ENCODE data around the gene UQCRC1. TPM values are rescaled to one million over a fixed set of nuclear protein-coding genes. Genes with fewer than 3 reads are reported as not detected.

Gene UQCRC1
- total RNA-seq, 1 experiment from 2014 or later = 575 TPM

- ATAC-seq (no peak), DNase-seq (no peak)
- intact Hi-C loops (cut with micrococcal nuclease) = no loop called here
- H3K36me3 ChIP-seq (ENCODE audit: low read depth, low read length) = no peaks in the 10 kb centered on the region
- H3K27me3 ChIP-seq (ENCODE audit: low read length) = no peaks in the 10 kb centered on the region
- H3K79me2 ChIP-seq (ENCODE audit: low read length) = no peaks in the 10 kb centered on the region
- H3K9me2 ChIP-seq (replicated peaks; ENCODE audit: low read length) = no peaks in the 10 kb centered on the region
- H3K27ac ChIP-seq (ENCODE audit: low read length) = no peak overlapping the region
- no peaks in the 10 kb centered on the region for H3F3A ChIP-seq (ENCODE audit: low read length, unreplicated experiment)
- peaks cover 32% of the 10 kb centered on the region for H3K4me1 ChIP-seq (ENCODE audit: insufficient read depth, low read length)
- no TSS peak for BruUV-seq (replicated peaks)
- ChIA-PET CTCF (no interaction called here), POLR2A (ENCODE audit: unreplicated experiment) (no interaction called here)
- TF ChIP-seq EZH2 (IDR thresholded peaks at IDR 0.05; ENCODE audit: low read length, unreplicated experiment) = no peak
- TF ChIP-seq EZH2phosphoT487 (IDR thresholded peaks at IDR 0.05; ENCODE audit: borderline replicate concordance, low read length) = no peak
- no peak for TF ChIP-seq CTCF (conservative IDR thresholded peaks at IDR 0.05; ENCODE audit: low read depth, low read length)
- no peaks in the 10 kb centered on the region for H4K20me1 ChIP-seq (ENCODE audit: low read length)
- no peaks in the 10 kb centered on the region for H3K9me3 ChIP-seq (ENCODE audit: low read length)
- no peak overlapping the region for H3K4me2 ChIP-seq (ENCODE audit: low read length)
- no peak overlapping the region for H3K4me3 ChIP-seq (ENCODE audit: low read length)
- H2AFZ ChIP-seq (ENCODE audit: low read length) = no peak overlapping the region
- no peak overlapping the region for H3K9ac ChIP-seq (ENCODE audit: low read length)
Observed at GRCh38 chr3:48568476-48568875, 41.0 kb downstream of the UQCRC1 start.

- intact Hi-C loops (cut with micrococcal nuclease) = no loop called here
- H3F3A ChIP-seq (ENCODE audit: low read length, unreplicated experiment) = no peaks in the 10 kb centered on the region
- POLR2A ChIA-PET (ENCODE audit: unreplicated experiment) = no interaction called here
- BruUV-seq (replicated peaks) = no TSS peak
- H3K9me2 ChIP-seq (replicated peaks; ENCODE audit: low read length) = no peaks in the 10 kb centered on the region
- H3K9me3 ChIP-seq (ENCODE audit: low read length) = no peaks in the 10 kb centered on the region
- no peak for ATAC-seq
- H3K4me1 ChIP-seq (ENCODE audit: insufficient read depth, low read length) = peaks cover 38% of the 10 kb centered on the region
- no peaks in the 10 kb centered on the region for H3K36me3 ChIP-seq (ENCODE audit: low read depth, low read length)
- no peaks in the 10 kb centered on the region for H3K27me3 ChIP-seq (ENCODE audit: low read length)
- H4K20me1 ChIP-seq (ENCODE audit: low read length) = no peaks in the 10 kb centered on the region
- no peak overlapping the region for H3K27ac ChIP-seq (ENCODE audit: low read length)
- no peaks in the 10 kb centered on the region for H3K79me2 ChIP-seq (ENCODE audit: low read length)
- no peak overlapping the region for H2AFZ ChIP-seq (ENCODE audit: low read length)
- TF ChIP-seq EZH2 (IDR thresholded peaks at IDR 0.05; ENCODE audit: low read length, unreplicated experiment) (no peak), EZH2phosphoT487 (IDR thresholded peaks at IDR 0.05; ENCODE audit: borderline replicate concordance, low read length) (no peak), CTCF (conservative IDR thresholded peaks at IDR 0.05; ENCODE audit: low read depth, low read length) (no peak)
- no peak overlapping the region for H3K4me2 ChIP-seq (ENCODE audit: low read length)
- no peak for DNase-seq
- no peak overlapping the region for H3K9ac ChIP-seq (ENCODE audit: low read length)
- no peak overlapping the region for H3K4me3 ChIP-seq (ENCODE audit: low read length)
- CTCF ChIA-PET = no interaction called here
Observed at GRCh38 chr3:48567500-48567899, 41.9 kb downstream of the UQCRC1 start.

GRCh38 chr3:48567090-48567489 lies 42.4 kb downstream of the UQCRC1 start:
- no peaks in the 10 kb centered on the region for H3K9me3 ChIP-seq (ENCODE audit: low read length)
- no peak overlapping the region for H3K9ac ChIP-seq (ENCODE audit: low read length)
- no peaks in the 10 kb centered on the region for H3K9me2 ChIP-seq (replicated peaks; ENCODE audit: low read length)
- DNase-seq = no peak
- no peaks in the 10 kb centered on the region for H4K20me1 ChIP-seq (ENCODE audit: low read length)
- H3F3A ChIP-seq (ENCODE audit: low read length, unreplicated experiment) = no peaks in the 10 kb centered on the region
- ChIA-PET POLR2A (ENCODE audit: unreplicated experiment) (no interaction called here), CTCF (no interaction called here)
- ATAC-seq = no peak
- no peak for TF ChIP-seq EZH2phosphoT487 (IDR thresholded peaks at IDR 0.05; ENCODE audit: borderline replicate concordance, low read length)
- H3K4me2 ChIP-seq (ENCODE audit: low read length) = no peak overlapping the region
- H3K79me2 ChIP-seq (ENCODE audit: low read length) = no peaks in the 10 kb centered on the region
- no TSS peak for BruUV-seq (replicated peaks)
- H3K27ac ChIP-seq (ENCODE audit: low read length) = no peak overlapping the region
- H3K27me3 ChIP-seq (ENCODE audit: low read length) = no peaks in the 10 kb centered on the region
- no peak overlapping the region for H3K4me3 ChIP-seq (ENCODE audit: low read length)
- no peak overlapping the region for H2AFZ ChIP-seq (ENCODE audit: low read length)
- intact Hi-C loops (cut with micrococcal nuclease) = no loop called here
- no peaks in the 10 kb centered on the region for H3K36me3 ChIP-seq (ENCODE audit: low read depth, low read length)
- peaks cover 38% of the 10 kb centered on the region for H3K4me1 ChIP-seq (ENCODE audit: insufficient read depth, low read length)
